Stomach (tissue), 9 donors: ENCODE results near the gene ABCA13. TPM values are rescaled to one million over a fixed set of nuclear protein-coding genes. Genes with fewer than 3 reads are reported as not detected.

Experiments used
- DNase-seq, 2 donors: peaks; one replicate each; pipeline versions ENCODE4 v3.0.0 to v3.0.0-alpha.2; 2013 to 2019
- H3K27ac ChIP-seq, 5 donors: fragments of 200-600 bp in 4 of 5; sonication (generic) in 4 of 5; one replicate each; pipeline ENCODE4 v1.5.1; 2013 to 2019; ENCODE audit warnings: mild to moderate bottlenecking in 1 of 5, moderate library complexity in 1 of 5
- H3K27me3 ChIP-seq, 3 donors: fragments of 200-600 bp; sonication (generic); one replicate each; pipeline ENCODE4 v1.5.1; 2017 to 2019; ENCODE audit warnings: mixed run types in 1 of 3
- H3K36me3 ChIP-seq, 4 donors: fragments of 200-600 bp; sonication (generic); 1 replicate in 3 of 4; 2 replicates in 1 of 4; pipeline ENCODE4 v1.5.1; 2016 to 2019
- H3K4me1 ChIP-seq, 4 donors: fragments of 200-600 bp; sonication (generic); one replicate each; pipeline ENCODE4 v1.5.1; 2016 to 2019
- H3K4me3 ChIP-seq, 4 donors: fragments of 200-600 bp; sonication (generic) in 3 of 4; one replicate each; pipeline ENCODE4 v1.5.1; 2016 to 2019; ENCODE audit warnings: mild to moderate bottlenecking in 1 of 4
- H3K9me3 ChIP-seq, 4 donors: fragments of 200-600 bp; sonication (generic); one replicate each; pipeline ENCODE4 v1.5.1; 2016 to 2019
- EP300 ChIP-seq: sonication (generic); formaldehyde crosslinking; IDR thresholded peaks from one replicate; pipeline ENCODE4 v1.6.1; 2017; ENCODE audit warnings: antibody characterized with exemption
- POLR2A ChIP-seq, 4 donors: fragments of 450-650 bp; IDR thresholded peaks; one replicate each; pipeline ENCODE4 v1.6.1; 2016; ENCODE audit warnings: antibody characterized with exemption in 4 of 4, control low read depth in 2 of 4, mild to moderate bottlenecking in 1 of 4, moderate library complexity in 1 of 4
- POLR2AphosphoS5 ChIP-seq, 3 donors: sonication (generic); formaldehyde crosslinking; IDR thresholded peaks; one replicate each; pipeline ENCODE4 v1.6.1; 2016; ENCODE audit warnings: antibody characterized with exemption in 3 of 3
- WGBS, 5 donors: extraction: QIAGEN DNeasy Blood & Tissue Kit in 3 of 5; methylation state at CpG; one replicate each; pipeline versions ENCODE4 v1.1.5 to v1.1.7; 2013 to 2018; 5-methylcytosine and 5-hydroxymethylcytosine counted together
- intact Hi-C: fragments of 100-400 bp; cut with DNase I; formaldehyde crosslinking; loops from one replicate; pipeline ENCODE4 v1.15.1; 2023; ENCODE audit warnings: low total_unique reads
- polyA plus RNA-seq, 3 donors: library from polyadenylated mRNA; stranded (reverse); fragments of 200-250 nt; gene quantifications; one replicate each; pipeline ENCODE4 v1.2.3, GENCODE V29; 2013
- total RNA-seq, 5 donors: library from RNA; depleted of rRNA; stranded (reverse); fragments of >200 nt; gene quantifications; one replicate each; pipeline versions ENCODE4 v1.1.0 to v1.2.3, GENCODE V29; 2014 to 2016
- TF ChIP-seq, protein P1 (sequence below), 7 experiments: fragments of 450-650 bp in 4 of 7; fragments of 200-600 bp in 3 of 7; sonication (generic) in 3 of 7; IDR thresholded peaks; one replicate each; pipeline ENCODE4 v1.5.1; 2016 to 2019; ENCODE audit warnings: antibody characterized with exemption in 7 of 7, control low read depth in 2 of 7, mild to moderate bottlenecking in 1 of 7
- donor health status: healthy with polysubstance abuse.
- donor health status: Bipolar disorder and iron deficiency.
- donor health status: healthy.

Gene ABCA13
- total and polyA plus RNA-seq, 8 donors, result under 0.01 to 0.92 (median 0.50) TPM; not detected in 5

DNA sequence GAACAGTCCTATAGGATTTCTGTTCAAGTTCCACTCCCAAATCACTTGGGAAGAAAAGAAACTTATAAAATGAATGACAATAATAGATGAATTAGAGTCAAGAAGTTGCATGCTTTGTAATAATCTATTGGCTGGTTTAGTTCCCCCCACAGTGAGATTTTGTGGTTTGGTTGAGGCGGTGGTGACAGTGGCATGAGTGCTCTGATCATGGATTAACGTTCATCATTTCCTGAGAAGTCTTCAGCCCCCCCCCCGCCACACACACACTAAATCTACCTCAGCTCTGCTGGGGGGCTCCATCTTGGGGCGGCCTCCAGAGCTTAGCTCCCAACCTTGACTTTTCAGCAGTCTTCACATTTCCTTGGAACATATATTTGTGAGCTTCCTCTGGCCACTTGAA lies 121.7 kb downstream of the ABCA13 start:
- DNase-seq, result no peak
- WGBS, 5 donors, result 48 to 68% (median 57%) methylated on average over 4 of the region's 4 CpGs
- H3K4me3 ChIP-seq, result no peak overlapping the region
- no peaks in the 10 kb centered on the region for H3K27me3 ChIP-seq
- TF ChIP-seq, protein P1, sequence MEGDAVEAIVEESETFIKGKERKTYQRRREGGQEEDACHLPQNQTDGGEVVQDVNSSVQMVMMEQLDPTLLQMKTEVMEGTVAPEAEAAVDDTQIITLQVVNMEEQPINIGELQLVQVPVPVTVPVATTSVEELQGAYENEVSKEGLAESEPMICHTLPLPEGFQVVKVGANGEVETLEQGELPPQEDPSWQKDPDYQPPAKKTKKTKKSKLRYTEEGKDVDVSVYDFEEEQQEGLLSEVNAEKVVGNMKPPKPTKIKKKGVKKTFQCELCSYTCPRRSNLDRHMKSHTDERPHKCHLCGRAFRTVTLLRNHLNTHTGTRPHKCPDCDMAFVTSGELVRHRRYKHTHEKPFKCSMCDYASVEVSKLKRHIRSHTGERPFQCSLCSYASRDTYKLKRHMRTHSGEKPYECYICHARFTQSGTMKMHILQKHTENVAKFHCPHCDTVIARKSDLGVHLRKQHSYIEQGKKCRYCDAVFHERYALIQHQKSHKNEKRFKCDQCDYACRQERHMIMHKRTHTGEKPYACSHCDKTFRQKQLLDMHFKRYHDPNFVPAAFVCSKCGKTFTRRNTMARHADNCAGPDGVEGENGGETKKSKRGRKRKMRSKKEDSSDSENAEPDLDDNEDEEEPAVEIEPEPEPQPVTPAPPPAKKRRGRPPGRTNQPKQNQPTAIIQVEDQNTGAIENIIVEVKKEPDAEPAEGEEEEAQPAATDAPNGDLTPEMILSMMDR (IDR thresholded peaks at IDR 0.05), result no peak
- no peak for TF ChIP-seq POLR2A (IDR thresholded peaks at IDR 0.05)
- no peak for TF ChIP-seq EP300
- no peak for TF ChIP-seq POLR2AphosphoS5 (IDR thresholded peaks at IDR 0.05)
- intact Hi-C loops, result no loop called here
- H3K36me3 ChIP-seq, result no peaks in the 10 kb centered on the region
- no peak overlapping the region for H3K27ac ChIP-seq
- no peaks in the 10 kb centered on the region for H3K4me1 ChIP-seq
- H3K9me3 ChIP-seq, result no peaks in the 10 kb centered on the region

DNA sequence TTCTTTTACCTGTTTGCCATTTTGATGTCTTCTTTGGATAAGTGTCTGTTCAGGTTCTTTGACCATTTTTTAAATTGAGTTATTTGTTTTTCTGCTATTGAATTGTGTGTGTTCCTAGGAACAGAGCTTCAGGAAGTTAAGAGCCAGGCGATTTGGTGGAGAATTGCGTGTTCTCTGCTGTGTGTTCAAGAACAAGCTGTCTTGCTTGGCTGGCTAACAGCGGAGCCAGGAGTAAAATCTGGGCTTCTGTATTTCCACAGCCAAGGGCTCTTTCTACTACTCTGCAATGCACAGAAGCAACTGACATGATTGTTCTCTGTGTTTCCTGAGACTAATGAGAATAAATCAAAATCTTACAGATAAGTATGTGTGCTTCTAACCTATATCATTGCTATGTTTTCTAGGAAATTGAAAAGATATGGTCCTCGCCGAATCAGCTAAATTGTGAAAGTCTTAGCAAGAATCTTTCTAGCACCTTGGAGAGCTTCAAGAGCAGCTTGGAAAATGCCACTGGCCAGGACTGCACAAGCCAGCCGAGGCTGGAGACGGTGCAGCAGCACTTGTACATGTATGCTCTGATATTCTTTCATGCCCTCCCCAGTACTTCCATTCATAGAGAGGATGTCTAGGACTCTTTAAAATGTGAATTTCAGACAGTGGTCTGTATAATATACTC lies 124.2 kb downstream of the ABCA13 start:
- no peaks in the 10 kb centered on the region for H3K9me3 ChIP-seq
- intact Hi-C loops, result no loop called here
- 61 to 72% (median 66%) methylated on average over 7 of the region's 7 CpGs for WGBS, 5 donors

DNA sequence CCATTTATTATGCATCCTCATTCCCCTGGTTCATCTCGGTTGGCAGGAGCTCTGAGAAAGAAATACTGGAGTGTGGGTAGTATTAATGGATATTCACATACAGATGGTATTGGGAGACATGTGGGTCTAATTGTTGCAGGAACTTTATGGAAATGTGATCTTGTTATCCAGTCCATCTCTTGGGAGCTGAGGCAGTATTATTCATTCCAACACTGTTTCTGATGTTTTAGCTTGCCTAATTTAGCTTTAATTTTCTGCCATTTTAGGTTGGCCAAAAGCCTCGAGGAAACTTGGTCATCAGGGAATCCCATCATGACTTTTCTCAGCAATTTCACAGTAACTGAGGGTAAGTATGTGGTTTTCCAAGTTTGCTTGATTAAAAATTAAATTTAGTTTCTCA lies 125.7 kb downstream of the ABCA13 start:
- no peaks in the 10 kb centered on the region for H3K9me3 ChIP-seq
- H3K27me3 ChIP-seq, result no peaks in the 10 kb centered on the region
- 32 to 51% (median 42%) methylated on average over 2 of the region's 2 CpGs for WGBS, 5 donors
- H3K4me1 ChIP-seq, result no peaks in the 10 kb centered on the region
- H3K36me3 ChIP-seq, result no peaks in the 10 kb centered on the region
- DNase-seq, result no peak
- H3K4me3 ChIP-seq, result no peak overlapping the region
- TF ChIP-seq POLR2A (IDR thresholded peaks at IDR 0.05), result no peak
- TF ChIP-seq, protein P1 (IDR thresholded peaks at IDR 0.05), result no peak
- no peak for TF ChIP-seq POLR2AphosphoS5 (IDR thresholded peaks at IDR 0.05)
- no peak for TF ChIP-seq EP300
- H3K27ac ChIP-seq, result no peak overlapping the region
- intact Hi-C loops, result no loop called here

More for the DNA sequence above, 124.2 kb downstream of the ABCA13 start:
- no peaks in the 10 kb centered on the region for H3K4me1 ChIP-seq
- no peak for TF ChIP-seq EP300
- TF ChIP-seq, protein P1 (IDR thresholded peaks at IDR 0.05), result no peak
- no peak for TF ChIP-seq POLR2AphosphoS5 (IDR thresholded peaks at IDR 0.05)
- TF ChIP-seq POLR2A (IDR thresholded peaks at IDR 0.05), result no peak
- no peak overlapping the region for H3K4me3 ChIP-seq
- H3K27me3 ChIP-seq, result no peaks in the 10 kb centered on the region
- no peaks in the 10 kb centered on the region for H3K36me3 ChIP-seq
- no peak for DNase-seq
- no peak overlapping the region for H3K27ac ChIP-seq

DNA sequence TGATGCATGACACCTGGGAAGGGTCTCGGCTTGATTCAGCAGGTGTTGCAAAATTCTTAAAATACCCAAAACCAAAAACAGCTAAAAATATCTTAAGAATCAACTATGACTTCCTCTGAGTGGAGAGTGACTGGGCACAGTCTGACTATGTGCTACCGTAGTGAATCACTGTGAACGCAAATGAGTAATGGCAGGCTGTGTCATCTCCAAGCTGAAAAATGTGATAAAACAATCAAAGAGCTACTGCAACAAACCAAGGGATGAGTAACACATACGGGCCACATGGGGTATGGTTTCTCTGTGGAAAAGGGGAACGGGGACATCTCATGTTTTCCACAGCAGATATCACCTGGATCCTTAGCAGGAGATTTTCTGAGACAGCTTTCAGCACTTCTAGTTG lies 127.5 kb downstream of the ABCA13 start:
- H3K9me3 ChIP-seq, result no peaks in the 10 kb centered on the region
- intact Hi-C loops, result no loop called here
- 54 to 66% (median 61%) methylated on average over 5 of the region's 5 CpGs for WGBS, 5 donors
- H3K4me3 ChIP-seq, result no peak overlapping the region
- no peaks in the 10 kb centered on the region for H3K36me3 ChIP-seq
- no peaks in the 10 kb centered on the region for H3K27me3 ChIP-seq
- TF ChIP-seq POLR2AphosphoS5 (IDR thresholded peaks at IDR 0.05) (no peak), POLR2A (IDR thresholded peaks at IDR 0.05) (no peak), EP300 (no peak)
- TF ChIP-seq, protein P1 (IDR thresholded peaks at IDR 0.05), result no peak
- no peak for DNase-seq
- H3K27ac ChIP-seq, result no peak overlapping the region
- H3K4me1 ChIP-seq, result no peaks in the 10 kb centered on the region
